ENCODE results near the gene TRPC1.

- TF ChIP-seq CTCF (IDR thresholded peaks at IDR 0.05): no peak
- TF ChIP-seq EP300 (IDR thresholded peaks at IDR 0.05; ENCODE audit: low read depth): no peak
Observed at GRCh38 chr3:142817897-142818296, 94.1 kb downstream of the TRPC1 start.
